Mucosa of stomach (tissue), 1 donor: ENCODE results near the gene GOLGA1.
"Not testable (repeated sequence)": the region's sequence is repeated elsewhere in the genome, so short reads cannot be mapped to it uniquely, and the experiment has no call there.

Source experiments
- H3K27me3 ChIP-seq: one replicate; pipeline ENCODE4 v1.7.0; 2013; ENCODE audit warnings: mild to moderate bottlenecking, low read length; ENCODE audit not compliant: control insufficient read depth, insufficient read depth
- H3K36me3 ChIP-seq: one replicate; pipeline ENCODE4 v1.7.0; 2013; ENCODE audit warnings: low read length; ENCODE audit not compliant: control insufficient read depth, insufficient read depth
- H3K4me1 ChIP-seq: one replicate; pipeline ENCODE4 v1.7.0; 2013; ENCODE audit warnings: mild to moderate bottlenecking, low read length; ENCODE audit not compliant: control insufficient read depth, insufficient read depth
- H3K4me3 ChIP-seq: one replicate; pipeline ENCODE4 v1.7.0; 2013; ENCODE audit warnings: low read length
- H3K9ac ChIP-seq: one replicate; pipeline ENCODE4 v1.7.0; 2013; ENCODE audit warnings: mild to moderate bottlenecking, low read length, moderate library complexity
- H3K9me3 ChIP-seq: one replicate; pipeline ENCODE4 v1.7.0; 2013; ENCODE audit warnings: mild to moderate bottlenecking, low read length, moderate library complexity; ENCODE audit not compliant: control insufficient read depth
- donor health status: Pancreatic carcinoma.

The GOLGA1 gene

GRCh38 chr9:124929464-124929863 lies 11.4 kb downstream of the GOLGA1 start:
- Histone ChIP-seq H3K36me3 (no peaks in the 10 kb centered on the region), H3K9ac (no peak overlapping the region), H3K4me3 (no peak overlapping the region), H3K9me3 (no peaks in the 10 kb centered on the region), H3K27me3 (no peaks in the 10 kb centered on the region), H3K4me1 (no peaks in the 10 kb centered on the region)

GRCh38 chr9:124928116-124928515 lies 12.8 kb downstream of the GOLGA1 start:
- Histone ChIP-seq H3K9me3 (no peaks in the 10 kb centered on the region), H3K4me1 (no peaks in the 10 kb centered on the region), H3K27me3 (no peaks in the 10 kb centered on the region), H3K4me3 (no peak overlapping the region), H3K36me3 (no peaks in the 10 kb centered on the region), H3K9ac (no peak overlapping the region)

- not testable (repeated sequence) for H3K9me3 ChIP-seq, H3K9ac ChIP-seq, H3K4me1 ChIP-seq, H3K36me3 ChIP-seq, H3K4me3 ChIP-seq, H3K27me3 ChIP-seq
These were observed 20.5 kb downstream of the GOLGA1 start for GRCh38 chr9:124920394-124920793.

GRCh38 chr9:124914753-124915405 lies 26.0 kb downstream of the GOLGA1 start:
- no peaks in the 10 kb centered on the region for H3K36me3 ChIP-seq
- no peaks in the 10 kb centered on the region for H3K9me3 ChIP-seq
- no peak overlapping the region for H3K4me3 ChIP-seq
- H3K4me1 ChIP-seq = no peaks in the 10 kb centered on the region
- H3K9ac ChIP-seq = no peak overlapping the region
- no peaks in the 10 kb centered on the region for H3K27me3 ChIP-seq

- no peaks in the 10 kb centered on the region for H3K4me1 ChIP-seq
- no peak overlapping the region for H3K9ac ChIP-seq
- no peak overlapping the region for H3K4me3 ChIP-seq
- H3K9me3 ChIP-seq = no peaks in the 10 kb centered on the region
- no peaks in the 10 kb centered on the region for H3K27me3 ChIP-seq
- H3K36me3 ChIP-seq = no peaks in the 10 kb centered on the region
These were observed 27.5 kb downstream of the GOLGA1 start for GRCh38 chr9:124913378-124913777.

GRCh38 chr9:124911766-124912165 lies 29.1 kb downstream of the GOLGA1 start:
- H3K4me1 ChIP-seq = no peaks in the 10 kb centered on the region
- no peak overlapping the region for H3K4me3 ChIP-seq
- no peaks in the 10 kb centered on the region for H3K9me3 ChIP-seq
- no peaks in the 10 kb centered on the region for H3K36me3 ChIP-seq
- H3K9ac ChIP-seq = no peak overlapping the region
- H3K27me3 ChIP-seq = no peaks in the 10 kb centered on the region

GRCh38 chr9:124908098-124908497 lies 32.8 kb downstream of the GOLGA1 start:
- no peaks in the 10 kb centered on the region for H3K9me3 ChIP-seq
- no peaks in the 10 kb centered on the region for H3K4me1 ChIP-seq
- H3K4me3 ChIP-seq = no peak overlapping the region
- no peaks in the 10 kb centered on the region for H3K27me3 ChIP-seq
- no peaks in the 10 kb centered on the region for H3K36me3 ChIP-seq
- no peak overlapping the region for H3K9ac ChIP-seq

GRCh38 chr9:124906966-124907365 lies 33.9 kb downstream of the GOLGA1 start:
- Histone ChIP-seq H3K4me3 (no peak overlapping the region), H3K4me1 (no peaks in the 10 kb centered on the region), H3K27me3 (no peaks in the 10 kb centered on the region), H3K9me3 (no peaks in the 10 kb centered on the region), H3K36me3 (no peaks in the 10 kb centered on the region), H3K9ac (no peak overlapping the region)

GRCh38 chr9:124899845-124900244 lies 41.0 kb downstream of the GOLGA1 start:
- Histone ChIP-seq H3K36me3 (peaks cover under 1% of the 10 kb centered on the region), H3K4me3 (no peak overlapping the region), H3K27me3 (no peaks in the 10 kb centered on the region), H3K4me1 (no peaks in the 10 kb centered on the region), H3K9me3 (no peaks in the 10 kb centered on the region), H3K9ac (no peak overlapping the region)

GRCh38 chr9:124897570-124898460 lies 43.1 kb downstream of the GOLGA1 start:
- peaks cover 13% of the 10 kb centered on the region for H3K36me3 ChIP-seq
- no peaks in the 10 kb centered on the region for H3K27me3 ChIP-seq
- H3K9ac ChIP-seq = no peak overlapping the region
- no peaks in the 10 kb centered on the region for H3K9me3 ChIP-seq
- no peak overlapping the region for H3K4me3 ChIP-seq
- H3K4me1 ChIP-seq = no peaks in the 10 kb centered on the region

- H3K4me1 ChIP-seq = no peaks in the 10 kb centered on the region
- H3K4me3 ChIP-seq = no peak overlapping the region
- peaks cover 13% of the 10 kb centered on the region for H3K36me3 ChIP-seq
- no peak overlapping the region for H3K9ac ChIP-seq
- no peaks in the 10 kb centered on the region for H3K27me3 ChIP-seq
- H3K9me3 ChIP-seq = no peaks in the 10 kb centered on the region
These were observed 46.1 kb downstream of the GOLGA1 start for GRCh38 chr9:124894741-124895170.

GRCh38 chr9:124894035-124894740 lies 46.7 kb downstream of the GOLGA1 start:
- H3K9ac ChIP-seq = no peak overlapping the region
- no peaks in the 10 kb centered on the region for H3K27me3 ChIP-seq
- H3K9me3 ChIP-seq = no peaks in the 10 kb centered on the region
- peaks cover 13% of the 10 kb centered on the region for H3K36me3 ChIP-seq
- H3K4me1 ChIP-seq = no peaks in the 10 kb centered on the region
- no peak overlapping the region for H3K4me3 ChIP-seq
